Retina (tissue), 1 donor: ENCODE measurements around the gene ZSCAN2.

Experiments
- DNase-seq: peaks from one replicate; pipeline ENCODE4 v3.0.0-alpha.2; 2016

The ZSCAN2 gene

GRCh38 chr15:84598993-84599392, 1.8 kb upstream of the ZSCAN2 start:
- DNase-seq, result peak; percentile 47

DNA sequence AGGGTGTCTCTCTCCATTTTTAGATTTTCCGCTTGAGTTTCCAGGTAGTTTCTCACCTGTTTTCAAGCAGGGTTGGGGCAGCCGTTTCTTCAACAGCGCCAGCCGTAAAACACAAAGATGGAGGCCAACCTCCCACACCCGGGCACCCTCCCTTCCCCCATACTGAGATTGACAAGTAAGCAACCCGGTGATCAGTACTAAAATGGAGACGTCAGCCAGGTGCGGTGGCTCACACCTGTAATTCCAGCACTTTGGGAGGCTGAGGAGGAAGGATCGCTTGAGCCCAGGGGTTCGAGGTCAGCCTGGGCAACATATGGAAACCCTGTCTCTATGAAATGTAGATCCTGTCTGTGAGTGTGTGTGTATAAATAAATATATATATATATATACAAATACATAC, 903 bp upstream of the ZSCAN2 start:
- DNase-seq, result no peak

GRCh38 chr15:84600331-84600686, 500 bp upstream of the ZSCAN2 start:
- DNase-seq, result peak; percentile 92

- no peak for DNase-seq
Observed at GRCh38 chr15:84601555-84601838, 688 bp downstream of the ZSCAN2 start.

- no peak for DNase-seq
Observed at GRCh38 chr15:84603630-84604379, 3.0 kb downstream of the ZSCAN2 start.

GRCh38 chr15:84604826-84605553, 4.2 kb downstream of the ZSCAN2 start:
- no peak for DNase-seq

DNA sequence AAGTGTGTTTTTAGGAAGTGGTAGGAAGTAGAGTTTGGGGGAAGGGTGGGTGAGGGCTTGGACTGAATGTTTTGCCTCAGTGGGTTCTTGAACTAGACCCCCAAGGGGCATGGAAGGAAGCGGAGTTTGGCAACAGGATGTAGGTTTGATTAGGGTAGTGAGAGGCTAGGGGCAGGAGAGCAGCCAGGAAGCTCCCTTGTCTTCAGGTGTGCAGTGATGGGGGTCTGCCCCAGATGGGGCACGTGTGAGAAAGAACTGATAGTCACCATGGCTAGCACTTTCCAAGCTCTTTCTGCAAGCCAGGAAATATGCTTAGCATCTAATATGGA, 4.7 kb downstream of the ZSCAN2 start:
- no peak for DNase-seq

- no peak for DNase-seq
Observed at GRCh38 chr15:84606653-84607120, 5.9 kb downstream of the ZSCAN2 start.

DNA sequence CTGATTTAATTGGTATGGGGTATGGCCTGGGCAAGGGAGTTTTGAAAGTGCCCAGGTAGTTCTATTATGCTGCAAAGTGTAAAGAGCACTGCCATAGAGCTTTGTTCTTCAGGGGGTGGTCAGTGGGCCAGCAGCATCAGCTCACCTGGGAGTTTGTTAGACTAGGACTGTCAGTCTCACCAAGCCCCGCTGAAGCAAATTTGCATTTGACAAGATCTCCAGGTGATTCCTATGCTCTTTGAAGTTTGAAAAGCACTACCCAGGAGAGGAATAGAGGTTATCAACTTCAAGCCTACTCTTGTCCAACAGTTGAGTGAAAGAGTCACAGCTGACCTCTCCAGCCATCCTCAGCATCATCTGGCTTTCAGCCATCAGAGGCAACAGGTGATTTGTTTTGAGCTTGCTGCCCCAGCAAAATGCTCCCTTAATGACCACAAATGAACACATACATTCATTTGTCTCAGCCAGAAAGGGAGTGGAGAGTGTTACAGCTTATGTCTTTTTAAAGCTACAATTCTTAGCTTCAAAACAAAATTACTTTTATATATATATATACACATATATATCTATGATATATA, 8.0 kb downstream of the ZSCAN2 start:
- DNase-seq, result no peak

- DNase-seq, result no peak
Observed at GRCh38 chr15:84609818-84610525, 9.2 kb downstream of the ZSCAN2 start.

- DNase-seq, result no peak
Observed at GRCh38 chr15:84611631-84612030, 10.8 kb downstream of the ZSCAN2 start.

- no peak for DNase-seq
Observed at GRCh38 chr15:84616235-84616634, 15.4 kb downstream of the ZSCAN2 start.

DNA sequence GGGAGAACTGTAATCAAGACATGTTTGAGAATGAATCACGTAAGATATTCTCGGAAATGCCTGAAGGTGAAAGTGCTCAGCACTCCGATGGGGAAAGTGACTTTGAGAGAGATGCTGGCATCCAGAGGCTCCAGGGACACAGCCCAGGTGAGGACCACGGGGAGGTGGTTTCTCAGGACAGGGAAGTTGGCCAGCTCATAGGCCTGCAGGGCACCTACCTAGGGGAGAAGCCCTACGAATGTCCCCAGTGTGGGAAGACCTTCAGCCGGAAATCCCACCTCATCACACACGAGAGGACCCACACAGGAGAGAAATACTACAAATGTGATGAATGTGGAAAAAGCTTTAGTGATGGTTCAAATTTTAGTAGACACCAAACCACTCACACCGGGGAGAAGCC, 19.8 kb downstream of the ZSCAN2 start:
- no peak for DNase-seq

DNA sequence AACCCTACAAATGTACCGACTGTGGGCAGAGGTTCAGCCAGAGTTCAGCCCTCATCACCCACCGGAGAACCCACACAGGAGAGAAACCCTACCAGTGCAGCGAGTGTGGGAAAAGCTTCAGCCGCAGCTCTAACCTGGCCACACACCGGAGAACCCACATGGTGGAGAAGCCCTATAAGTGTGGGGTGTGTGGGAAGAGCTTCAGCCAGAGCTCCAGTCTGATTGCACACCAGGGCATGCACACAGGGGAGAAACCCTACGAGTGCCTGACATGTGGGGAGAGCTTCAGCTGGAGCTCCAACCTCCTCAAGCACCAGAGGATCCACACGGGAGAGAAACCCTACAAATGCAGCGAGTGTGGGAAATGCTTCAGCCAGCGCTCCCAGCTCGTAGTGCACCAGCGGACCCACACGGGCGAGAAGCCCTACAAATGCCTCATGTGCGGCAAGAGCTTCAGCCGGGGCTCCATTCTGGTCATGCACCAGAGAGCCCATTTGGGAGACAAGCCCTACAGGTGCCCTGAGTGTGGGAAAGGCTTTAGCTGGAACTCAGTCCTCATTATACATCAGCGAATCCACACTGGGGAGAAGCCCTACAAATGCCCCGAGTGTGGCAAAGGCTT, 20.7 kb downstream of the ZSCAN2 start:
- no peak for DNase-seq

GRCh38 chr15:84624359-84624758, 23.6 kb downstream of the ZSCAN2 start:
- DNase-seq, result no peak

- DNase-seq, result no peak
Observed at GRCh38 chr15:84625123-84625522, 24.3 kb downstream of the ZSCAN2 start.

- DNase-seq, result no peak
Observed at GRCh38 chr15:84629033-84629432, 28.2 kb downstream of the ZSCAN2 start.

GRCh38 chr15:84631706-84632272, 31.0 kb downstream of the ZSCAN2 start:
- no peak for DNase-seq

DNA sequence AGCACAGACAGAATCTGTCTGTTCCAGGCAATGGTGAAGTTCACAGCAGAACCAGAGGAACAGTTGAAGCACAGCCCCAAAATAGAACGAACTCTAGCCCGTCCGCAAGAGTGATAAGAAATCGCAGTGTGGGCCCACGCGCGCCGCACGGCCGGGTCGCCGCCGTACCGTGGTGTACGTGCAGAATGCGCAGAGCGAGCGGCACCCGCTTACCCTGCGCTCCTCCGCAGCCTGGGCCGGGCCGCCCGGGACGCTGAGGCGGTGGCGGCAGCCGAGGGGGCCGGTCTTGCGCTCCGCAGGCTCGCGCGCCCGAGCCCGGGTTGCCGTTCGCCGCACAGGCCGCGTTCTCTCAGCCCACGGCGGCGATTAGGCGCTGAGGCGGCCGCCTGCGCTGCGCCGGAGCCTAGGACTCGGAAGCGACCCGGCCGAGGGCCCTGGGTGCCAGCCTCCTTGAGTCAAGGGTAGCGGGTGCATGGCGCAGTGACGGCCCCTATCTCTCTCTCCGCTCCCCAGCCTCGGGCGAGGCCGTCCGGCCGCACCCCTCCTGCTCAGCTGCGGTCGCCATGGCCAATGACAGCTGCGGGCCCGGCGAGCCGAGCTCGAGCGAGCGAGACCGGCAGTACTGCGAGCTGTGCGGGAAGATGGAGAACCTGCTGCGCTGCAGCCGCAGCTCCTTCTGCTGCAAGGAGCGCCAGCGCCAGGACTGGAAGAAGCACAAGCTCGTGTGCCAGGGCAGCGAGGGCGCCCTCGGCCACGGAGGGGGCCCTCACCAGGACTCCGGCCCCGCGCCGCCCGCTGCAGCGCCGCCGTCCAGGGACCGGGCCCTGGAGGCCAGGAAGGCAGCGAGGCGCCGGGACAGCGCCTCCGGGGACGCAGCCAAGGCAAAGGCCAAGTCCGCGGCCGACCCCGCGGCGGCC, 32.8 kb downstream of the ZSCAN2 start:
- peak; percentile 93 for DNase-seq

- DNase-seq, result no peak
Observed at GRCh38 chr15:84634228-84634837, 33.5 kb downstream of the ZSCAN2 start.

DNA sequence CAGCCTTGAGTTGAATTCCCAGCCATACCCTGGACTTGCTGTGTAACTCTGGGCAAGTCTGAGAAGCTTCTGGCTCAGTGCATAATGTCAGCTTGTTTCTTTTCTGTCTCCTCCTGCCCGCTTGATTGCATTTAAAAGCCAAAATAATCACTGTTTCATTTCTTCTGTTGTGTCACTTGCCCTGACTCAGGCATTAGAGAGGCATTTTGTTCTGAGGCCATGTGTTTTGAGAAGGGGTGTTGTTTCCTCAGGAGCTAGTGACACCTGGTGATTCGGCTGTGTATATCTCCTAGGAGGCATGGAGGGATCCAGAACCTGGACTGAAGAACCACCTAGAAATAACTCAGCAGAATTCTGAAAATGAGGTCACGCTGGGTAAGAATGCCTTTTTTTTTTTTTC, 37.3 kb downstream of the ZSCAN2 start:
- DNase-seq, result no peak
